Left lung (tissue), 10 donors: ENCODE data around the gene CAV2. TPM values are rescaled to one million over a fixed set of nuclear protein-coding genes. Genes with fewer than 3 reads are reported as not detected.

Experiments used
- ATAC-seq: fragments of 200-7000 bp; cut with Tn5 transposase; one replicate; pipeline ENCODE4 v1.9.1; 2020; ENCODE audit warnings: moderate library complexity
- DNase-seq, 4 donors: peaks; one replicate each; pipeline ENCODE4 v3.0.0-alpha.2; 2013 to 2020
- H3K27ac ChIP-seq, 2 donors: fragments of 200-600 bp; sonication (generic) in 1 of 2; one replicate each; pipeline versions ENCODE4 v1.5.0 to v1.8.0; 2020 to 2021
- H3K27me3 ChIP-seq, 2 donors: fragments of 200-600 bp; sonication (generic) in 1 of 2; one replicate each; pipeline versions ENCODE4 v1.5.0 to v1.8.0; 2020 to 2021
- H3K36me3 ChIP-seq, 2 donors: fragments of 200-600 bp; sonication (generic) in 1 of 2; one replicate each; pipeline versions ENCODE4 v1.5.0 to v1.8.0; 2020 to 2021
- H3K4me1 ChIP-seq, 2 donors: fragments of 200-600 bp; one replicate each; pipeline ENCODE4 v1.8.0; 2021
- H3K4me3 ChIP-seq, 2 donors: fragments of 200-600 bp; sonication (generic) in 1 of 2; one replicate each; pipeline versions ENCODE4 v1.5.0 to v1.8.0; 2020 to 2021; ENCODE audit warnings: mild to moderate bottlenecking in 1 of 2
- H3K9me3 ChIP-seq, 2 donors: fragments of 200-600 bp; sonication (generic) in 1 of 2; one replicate each; pipeline versions ENCODE4 v1.5.0 to v1.8.0; 2020 to 2021
- intact Hi-C, 2 donors: fragments of 100-400 bp; cut with DNase I; formaldehyde crosslinking; loops; one replicate each; pipeline versions ENCODE4 v1.11.2 to v1.14.2; 2022
- polyA plus RNA-seq, 6 donors: library from polyadenylated mRNA; unstranded; fragments of 120-200 nt; gene quantifications; one replicate each; pipeline ENCODE4 v1.2.1, GENCODE V29; 2013; ENCODE audit not compliant: insufficient read length in 6 of 6
- total RNA-seq, 2 donors: library from RNA; stranded (reverse); fragmentation: NEBNext Ultra II Directional; extraction: Animal tissue kit (Norgen Biotek cat#: 25700); gene quantifications; one replicate each; pipeline ENCODE4 v1.2.1, GENCODE V29; 2021
- TF ChIP-seq, protein P1 (sequence below), 2 donors: fragments of 200-600 bp; sonication (generic) in 1 of 2; IDR thresholded peaks; one replicate each; pipeline versions ENCODE4 v1.5.0 to v1.8.0; 2021; ENCODE audit warnings: antibody characterized with exemption in 2 of 2
- donor health status: DM: no; HTN: yes; CAD: no.
- donor health status: DM: no; HTN: no; CAD: no.

Gene CAV2
- total and polyA plus RNA-seq, 8 donors = 85.2 to 210 (median 91.4) TPM

DNA sequence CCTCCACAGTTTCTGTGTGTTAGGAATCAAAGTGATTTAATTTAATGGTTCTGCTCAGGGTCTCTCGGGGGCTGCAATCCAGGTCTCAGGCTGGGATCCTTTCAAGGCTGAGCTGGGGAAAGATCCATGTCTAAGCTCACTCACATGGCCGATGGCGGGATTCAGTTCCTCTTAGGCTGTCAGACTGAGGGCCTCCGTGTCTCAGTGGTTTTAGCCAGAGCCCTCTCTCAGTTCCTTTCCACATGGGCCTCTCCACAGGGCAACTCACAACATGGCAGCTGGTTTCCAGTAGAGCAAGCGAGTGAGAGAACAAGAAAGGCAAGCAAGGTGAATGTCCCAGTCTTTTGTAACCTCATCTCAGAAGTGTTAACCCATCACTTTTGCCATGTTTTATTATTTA is 52.2 kb downstream of the CAV2 start:
- TF ChIP-seq, protein P1, sequence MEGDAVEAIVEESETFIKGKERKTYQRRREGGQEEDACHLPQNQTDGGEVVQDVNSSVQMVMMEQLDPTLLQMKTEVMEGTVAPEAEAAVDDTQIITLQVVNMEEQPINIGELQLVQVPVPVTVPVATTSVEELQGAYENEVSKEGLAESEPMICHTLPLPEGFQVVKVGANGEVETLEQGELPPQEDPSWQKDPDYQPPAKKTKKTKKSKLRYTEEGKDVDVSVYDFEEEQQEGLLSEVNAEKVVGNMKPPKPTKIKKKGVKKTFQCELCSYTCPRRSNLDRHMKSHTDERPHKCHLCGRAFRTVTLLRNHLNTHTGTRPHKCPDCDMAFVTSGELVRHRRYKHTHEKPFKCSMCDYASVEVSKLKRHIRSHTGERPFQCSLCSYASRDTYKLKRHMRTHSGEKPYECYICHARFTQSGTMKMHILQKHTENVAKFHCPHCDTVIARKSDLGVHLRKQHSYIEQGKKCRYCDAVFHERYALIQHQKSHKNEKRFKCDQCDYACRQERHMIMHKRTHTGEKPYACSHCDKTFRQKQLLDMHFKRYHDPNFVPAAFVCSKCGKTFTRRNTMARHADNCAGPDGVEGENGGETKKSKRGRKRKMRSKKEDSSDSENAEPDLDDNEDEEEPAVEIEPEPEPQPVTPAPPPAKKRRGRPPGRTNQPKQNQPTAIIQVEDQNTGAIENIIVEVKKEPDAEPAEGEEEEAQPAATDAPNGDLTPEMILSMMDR (IDR thresholded peaks at IDR 0.05) = no peak
- H3K9me3 ChIP-seq = no peaks in the 10 kb centered on the region
- ATAC-seq = no peak
- intact Hi-C loops = no loop called here
- H3K4me3 ChIP-seq = no peak overlapping the region
- no peaks in the 10 kb centered on the region for H3K27me3 ChIP-seq
- peaks cover 0 to 3% of the 10 kb centered on the region in 2 donors for H3K4me1 ChIP-seq
- no peaks in the 10 kb centered on the region for H3K36me3 ChIP-seq
- DNase-seq = no peak
- H3K27ac ChIP-seq = no peak overlapping the region

DNA sequence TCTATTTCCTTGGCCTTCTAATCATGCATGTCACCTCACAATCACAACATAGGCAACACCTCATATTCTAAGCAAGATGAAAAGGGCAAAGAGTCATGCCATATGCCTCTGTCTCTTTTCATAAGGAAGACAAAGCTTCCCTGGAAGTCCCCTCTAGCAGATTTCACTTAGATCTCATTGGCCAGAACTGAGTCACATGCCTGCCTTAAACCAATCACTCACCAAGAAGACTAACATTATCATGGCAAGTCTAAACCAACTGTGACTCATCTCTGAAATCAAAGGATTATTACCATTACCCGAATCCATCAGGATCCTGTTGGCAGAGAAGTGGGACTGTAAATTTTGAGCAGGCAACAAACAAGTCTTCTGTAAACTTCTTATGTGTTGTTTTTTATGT is 53.1 kb downstream of the CAV2 start:
- intact Hi-C loops = no loop called here
- no peaks in the 10 kb centered on the region for H3K27me3 ChIP-seq
- DNase-seq = no peak
- ATAC-seq = no peak
- peaks cover 0 to 3% of the 10 kb centered on the region in 2 donors for H3K4me1 ChIP-seq
- no peak overlapping the region for H3K27ac ChIP-seq
- no peaks in the 10 kb centered on the region for H3K36me3 ChIP-seq
- no peaks in the 10 kb centered on the region for H3K9me3 ChIP-seq
- no peak overlapping the region for H3K4me3 ChIP-seq
- TF ChIP-seq, protein P1 (IDR thresholded peaks at IDR 0.05) = no peak

DNA sequence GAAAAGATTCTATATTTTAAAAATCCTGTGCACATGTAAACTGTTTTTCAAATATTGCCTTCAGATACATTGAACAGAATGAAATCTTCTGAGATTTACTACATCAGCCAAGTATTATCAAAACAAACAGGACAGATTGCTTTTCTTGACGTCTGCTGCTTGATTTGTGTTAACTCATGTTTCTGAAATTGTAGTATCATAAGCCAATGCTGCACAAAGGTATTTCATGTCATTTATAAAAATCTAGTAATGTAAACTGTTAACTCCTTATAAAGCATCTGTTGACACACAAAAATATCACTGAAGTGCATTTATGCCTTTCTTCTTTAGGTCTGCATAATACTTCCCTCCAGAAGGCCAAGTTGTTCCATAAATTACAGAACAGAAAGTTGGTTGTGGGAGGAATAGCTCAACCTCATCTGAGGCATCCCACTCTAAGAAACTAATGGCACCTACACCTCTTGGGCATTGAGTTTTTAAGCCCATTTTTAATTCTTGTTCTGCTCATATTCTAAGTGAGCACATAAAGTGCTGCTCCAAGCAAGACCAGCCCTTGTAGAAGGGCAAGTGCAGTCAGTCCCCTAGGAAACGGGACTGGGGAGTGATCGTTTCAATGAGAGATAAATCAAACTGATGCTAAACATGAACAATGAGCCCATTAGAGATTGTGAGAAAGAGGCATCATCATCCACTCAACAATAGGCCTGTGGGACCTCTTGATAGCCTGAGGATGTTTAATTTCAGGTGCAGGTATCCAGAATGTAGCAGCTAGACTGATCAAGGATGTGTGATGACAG is 53.8 kb downstream of the CAV2 start:
- no peak overlapping the region for H3K27ac ChIP-seq
- H3K4me3 ChIP-seq = no peak overlapping the region
- TF ChIP-seq, protein P1 (IDR thresholded peaks at IDR 0.05) = no peak
- peaks cover 0 to 3% of the 10 kb centered on the region in 2 donors for H3K4me1 ChIP-seq
- intact Hi-C loops = no loop called here
- ATAC-seq (no peak), DNase-seq (no peak)
- no peaks in the 10 kb centered on the region for H3K27me3 ChIP-seq
- H3K9me3 ChIP-seq = no peaks in the 10 kb centered on the region
- no peaks in the 10 kb centered on the region for H3K36me3 ChIP-seq

DNA sequence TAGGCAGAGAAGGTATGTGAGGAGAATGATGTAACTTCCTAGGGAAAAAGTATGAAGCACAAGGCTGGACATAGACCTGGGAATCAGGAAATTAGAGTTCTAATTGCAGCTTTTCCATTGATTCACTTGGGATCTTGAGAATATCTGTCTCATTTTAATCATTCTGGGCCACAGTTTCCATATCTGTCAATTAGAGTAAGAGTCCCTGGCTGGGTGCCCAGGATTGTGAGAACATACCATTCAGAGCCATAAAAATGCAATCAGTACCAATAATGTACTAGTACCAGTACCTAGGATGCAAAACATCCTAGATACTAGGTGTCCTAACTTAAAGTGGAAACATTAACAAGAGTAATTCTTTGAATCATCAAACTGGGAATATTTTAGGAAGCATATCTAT is 54.9 kb downstream of the CAV2 start:
- H3K36me3 ChIP-seq = peaks cover 0 to 8% of the 10 kb centered on the region in 2 donors
- H3K4me1 ChIP-seq = peaks cover 0 to 3% of the 10 kb centered on the region in 2 donors
- no peak overlapping the region for H3K27ac ChIP-seq
- no peak for DNase-seq
- ATAC-seq = no peak
- H3K27me3 ChIP-seq = no peaks in the 10 kb centered on the region
- TF ChIP-seq, protein P1 (IDR thresholded peaks at IDR 0.05) = no peak
- no peak overlapping the region for H3K4me3 ChIP-seq
- intact Hi-C loops = no loop called here
- no peaks in the 10 kb centered on the region for H3K9me3 ChIP-seq

DNA sequence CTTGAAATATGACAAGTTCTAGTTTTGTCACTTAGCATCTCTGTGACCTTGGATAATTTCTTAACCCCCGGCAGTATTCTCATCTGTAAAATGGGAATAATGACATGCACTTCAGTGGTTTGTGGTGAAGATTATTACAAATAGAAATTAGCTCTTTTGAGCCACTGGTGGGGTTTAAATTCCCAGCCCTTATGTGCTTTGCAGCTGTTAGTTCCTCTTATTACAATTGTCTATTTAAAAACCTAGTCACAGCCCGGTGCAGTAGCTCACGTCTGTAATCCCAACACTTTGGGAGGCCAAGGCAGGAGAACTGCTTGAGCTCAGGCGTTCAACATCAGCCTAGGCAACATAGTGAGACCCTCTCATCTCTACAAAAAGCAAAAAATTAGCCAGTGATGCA is 55.4 kb downstream of the CAV2 start:
- no peaks in the 10 kb centered on the region for H3K27me3 ChIP-seq
- H3K27ac ChIP-seq = no peak overlapping the region
- no peak for DNase-seq
- no peaks in the 10 kb centered on the region for H3K9me3 ChIP-seq
- intact Hi-C loops = no loop called here
- no peak overlapping the region for H3K4me3 ChIP-seq
- H3K36me3 ChIP-seq = peaks cover 0 to 12% of the 10 kb centered on the region in 2 donors
- no peak for ATAC-seq
- peaks cover 0 to 3% of the 10 kb centered on the region in 2 donors for H3K4me1 ChIP-seq
- TF ChIP-seq, protein P1 (IDR thresholded peaks at IDR 0.05) = no peak
